ENCODE measurements around the gene IGF2R.

IGF2R gene

GRCh38 chr6:160028487-160029275 is 59.8 kb downstream of the IGF2R start:
- DNase-seq (ENCODE audit: low read depth), result no peak

- no peak for DNase-seq (ENCODE audit: low read depth)
Measured at GRCh38 chr6:160029525-160029924, 60.6 kb downstream of the IGF2R start.

- no peak for DNase-seq (ENCODE audit: low read depth)
Measured at GRCh38 chr6:160030103-160030502, 61.2 kb downstream of the IGF2R start.

GRCh38 chr6:160031442-160031841 is 62.6 kb downstream of the IGF2R start:
- no peak for DNase-seq (ENCODE audit: low read depth)

GRCh38 chr6:160031871-160032270 is 63.0 kb downstream of the IGF2R start:
- DNase-seq (ENCODE audit: low read depth), result no peak

GRCh38 chr6:160032538-160032937 is 63.7 kb downstream of the IGF2R start:
- DNase-seq (ENCODE audit: low read depth), result no peak

GRCh38 chr6:160034036-160034930 is 65.4 kb downstream of the IGF2R start:
- DNase-seq (ENCODE audit: low read depth), result no peak

GRCh38 chr6:160035241-160035640 is 66.4 kb downstream of the IGF2R start:
- DNase-seq (ENCODE audit: low read depth), result no peak

- DNase-seq (ENCODE audit: low read depth), result no peak
Measured at GRCh38 chr6:160035693-160036330, 66.9 kb downstream of the IGF2R start.

GRCh38 chr6:160036331-160036695 is 67.4 kb downstream of the IGF2R start:
- DNase-seq (ENCODE audit: low read depth), result no peak

- no peak for DNase-seq (ENCODE audit: low read depth)
Measured at GRCh38 chr6:160036790-160037206, 67.9 kb downstream of the IGF2R start.

GRCh38 chr6:160038479-160038878 is 69.6 kb downstream of the IGF2R start:
- DNase-seq (ENCODE audit: low read depth), result no peak

- no peak for DNase-seq (ENCODE audit: low read depth)
Measured at GRCh38 chr6:160039441-160039840, 70.6 kb downstream of the IGF2R start.

- no peak for DNase-seq (ENCODE audit: low read depth)
Measured at GRCh38 chr6:160040055-160040454, 71.2 kb downstream of the IGF2R start.

- no peak for DNase-seq (ENCODE audit: low read depth)
Measured at GRCh38 chr6:160040527-160041264, 71.8 kb downstream of the IGF2R start.

- no peak for DNase-seq (ENCODE audit: low read depth)
Measured at GRCh38 chr6:160041608-160042007, 72.7 kb downstream of the IGF2R start.

GRCh38 chr6:160042014-160042773 is 73.3 kb downstream of the IGF2R start:
- no peak for DNase-seq (ENCODE audit: low read depth)

GRCh38 chr6:160042788-160043301 is 74.0 kb downstream of the IGF2R start:
- no peak for DNase-seq (ENCODE audit: low read depth)

GRCh38 chr6:160043784-160044183 is 74.9 kb downstream of the IGF2R start:
- no peak for DNase-seq (ENCODE audit: low read depth)

- DNase-seq (ENCODE audit: low read depth), result no peak
Measured at GRCh38 chr6:160044687-160045086, 75.8 kb downstream of the IGF2R start.

GRCh38 chr6:160048471-160048870 is 79.6 kb downstream of the IGF2R start:
- DNase-seq (ENCODE audit: low read depth), result no peak
